Activated CD8-positive, alpha-beta memory T cell treated with anti-CD3 and anti-CD28 coated beads, Interleukin-2, amount 50 U/mL, for 1 hour (primary cell): ENCODE data around the gene ENTPD6.
"Not testable (repeated sequence)": the region's sequence is repeated elsewhere in the genome, so short reads cannot be mapped to it uniquely, and the experiment has no call there.

ENCODE experiments used
- DNase-seq: peaks from one replicate; pipeline ENCODE4 v3.0.0-alpha.2; 2020; ENCODE audit errors: extremely low read depth

ENTPD6 gene

DNA sequence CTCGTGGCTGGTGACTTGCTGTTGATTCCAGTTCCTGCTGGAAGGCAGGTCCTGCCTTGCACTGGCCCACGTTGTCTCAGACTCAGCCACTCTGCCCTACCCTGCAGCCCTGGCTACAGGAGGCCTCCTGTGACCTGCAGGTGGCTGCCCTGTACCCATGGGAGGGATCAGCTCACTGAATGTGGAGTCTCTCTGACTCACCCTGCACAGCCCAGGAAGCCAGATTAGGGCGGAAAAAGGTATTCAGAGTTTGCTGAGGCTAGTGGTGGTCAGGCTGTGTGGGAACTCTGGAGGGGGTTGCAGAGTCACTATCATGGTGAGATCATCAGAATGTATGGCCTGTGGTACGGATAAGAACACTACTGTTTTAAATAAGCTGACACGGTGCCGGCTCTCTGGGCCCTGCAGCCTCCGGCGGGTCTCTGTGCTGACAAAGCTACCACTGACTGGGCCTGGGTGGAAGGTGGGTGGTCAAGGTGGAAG lies 27.7 kb downstream of the ENTPD6 start:
- DNase-seq: no peak

DNA sequence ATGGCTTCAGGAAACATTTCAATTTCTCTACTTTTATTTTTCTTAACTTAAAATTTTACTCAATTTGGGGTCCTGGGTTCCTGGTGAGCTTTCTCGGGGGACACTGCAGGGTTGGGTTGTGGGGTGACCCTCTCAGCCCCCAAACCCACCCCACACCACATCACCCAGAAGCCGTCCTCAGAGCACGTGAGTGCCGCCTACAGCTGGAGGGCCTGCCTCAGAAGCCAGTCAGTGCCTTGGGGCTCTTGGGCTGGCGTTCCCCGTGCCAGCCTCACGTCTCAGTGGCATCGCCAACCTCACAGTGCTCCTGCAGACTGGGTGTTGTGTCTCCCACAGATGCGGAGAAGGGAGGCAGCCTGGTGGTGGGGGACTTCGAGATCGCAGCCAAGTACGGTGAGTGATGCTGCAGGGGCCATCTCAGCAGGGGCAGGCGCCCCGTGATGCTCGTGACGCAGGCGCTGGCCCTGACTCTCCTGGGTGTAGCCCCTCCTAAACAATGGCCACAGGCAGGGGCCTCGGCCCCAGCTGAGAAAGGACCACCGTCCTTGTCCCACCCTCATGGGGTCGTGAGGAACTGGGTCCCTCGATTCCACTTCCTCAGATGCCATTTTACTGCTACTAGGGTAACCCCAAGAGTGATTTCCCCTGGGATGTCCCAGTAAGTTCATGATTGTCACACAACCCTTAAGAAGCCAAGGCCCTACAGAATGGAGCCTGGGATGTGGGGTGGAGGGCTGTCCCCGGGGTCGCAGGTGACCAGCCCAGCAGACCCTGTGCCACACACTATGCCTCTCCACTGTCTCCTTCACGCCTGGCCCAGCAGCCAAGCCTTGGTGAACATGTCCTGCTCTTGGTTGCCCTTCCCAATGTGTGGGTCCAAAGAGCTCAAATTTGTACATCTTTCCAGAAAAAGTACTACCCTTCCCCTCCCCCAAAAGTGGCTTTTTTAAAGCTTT lies 28.5 kb downstream of the ENTPD6 start:
- no peak for DNase-seq

DNA sequence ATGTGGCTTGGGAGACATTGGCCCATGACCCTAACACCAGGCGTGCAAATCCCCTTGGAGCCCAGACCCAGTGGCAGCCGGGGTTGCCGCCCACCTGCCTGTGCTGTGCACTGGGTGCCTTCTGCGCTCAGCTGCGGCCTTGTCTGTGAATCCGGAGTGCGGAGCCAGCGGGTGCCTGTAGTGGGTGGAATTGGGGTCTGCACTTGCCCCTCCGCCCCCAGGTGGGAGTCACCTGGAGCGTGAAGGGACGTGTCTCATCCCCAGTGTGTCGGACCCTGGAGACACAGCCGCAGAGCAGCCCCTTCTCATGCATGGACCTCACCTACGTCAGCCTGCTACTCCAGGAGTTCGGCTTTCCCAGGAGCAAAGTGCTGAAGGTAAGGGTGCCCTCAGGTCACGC lies 29.4 kb downstream of the ENTPD6 start:
- no peak for DNase-seq

DNA sequence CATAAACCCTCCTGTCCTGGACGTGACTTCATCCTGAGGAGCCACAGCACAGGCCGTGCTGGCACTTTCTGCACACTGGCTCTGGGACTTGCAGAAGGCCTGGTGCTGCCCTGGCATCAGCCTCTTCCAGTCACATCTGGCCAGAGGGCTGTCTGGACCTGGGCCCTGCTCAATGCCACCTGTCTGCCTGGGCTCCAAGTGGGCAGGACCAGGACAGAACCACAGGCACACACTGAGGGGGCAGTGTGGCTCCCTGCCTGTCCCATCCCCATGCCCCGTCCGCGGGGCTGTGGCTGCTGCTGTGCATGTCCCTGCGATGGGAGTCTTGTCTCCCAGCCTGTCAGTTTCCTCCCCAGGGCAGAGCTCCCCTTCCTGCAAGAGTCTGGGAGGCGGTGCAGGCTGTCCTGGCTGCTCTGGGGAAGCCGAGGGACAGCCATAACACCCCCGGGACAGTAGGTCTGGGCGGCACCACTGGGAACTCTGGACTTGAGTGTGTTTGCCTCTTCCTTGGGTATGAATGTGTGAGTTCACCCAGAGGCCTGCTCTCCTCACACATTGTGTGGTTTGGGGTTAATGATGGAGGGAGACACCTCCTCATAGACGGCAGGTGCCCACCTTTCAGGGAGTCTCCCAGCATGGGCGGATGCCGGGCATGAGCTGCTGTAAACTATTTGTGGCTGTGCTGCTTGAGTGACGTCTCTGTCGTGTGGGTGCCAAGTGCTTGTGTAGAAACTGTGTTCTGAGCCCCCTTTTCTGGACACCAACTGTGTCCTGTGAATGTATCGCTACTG lies 30.3 kb downstream of the ENTPD6 start:
- no peak for DNase-seq

DNA sequence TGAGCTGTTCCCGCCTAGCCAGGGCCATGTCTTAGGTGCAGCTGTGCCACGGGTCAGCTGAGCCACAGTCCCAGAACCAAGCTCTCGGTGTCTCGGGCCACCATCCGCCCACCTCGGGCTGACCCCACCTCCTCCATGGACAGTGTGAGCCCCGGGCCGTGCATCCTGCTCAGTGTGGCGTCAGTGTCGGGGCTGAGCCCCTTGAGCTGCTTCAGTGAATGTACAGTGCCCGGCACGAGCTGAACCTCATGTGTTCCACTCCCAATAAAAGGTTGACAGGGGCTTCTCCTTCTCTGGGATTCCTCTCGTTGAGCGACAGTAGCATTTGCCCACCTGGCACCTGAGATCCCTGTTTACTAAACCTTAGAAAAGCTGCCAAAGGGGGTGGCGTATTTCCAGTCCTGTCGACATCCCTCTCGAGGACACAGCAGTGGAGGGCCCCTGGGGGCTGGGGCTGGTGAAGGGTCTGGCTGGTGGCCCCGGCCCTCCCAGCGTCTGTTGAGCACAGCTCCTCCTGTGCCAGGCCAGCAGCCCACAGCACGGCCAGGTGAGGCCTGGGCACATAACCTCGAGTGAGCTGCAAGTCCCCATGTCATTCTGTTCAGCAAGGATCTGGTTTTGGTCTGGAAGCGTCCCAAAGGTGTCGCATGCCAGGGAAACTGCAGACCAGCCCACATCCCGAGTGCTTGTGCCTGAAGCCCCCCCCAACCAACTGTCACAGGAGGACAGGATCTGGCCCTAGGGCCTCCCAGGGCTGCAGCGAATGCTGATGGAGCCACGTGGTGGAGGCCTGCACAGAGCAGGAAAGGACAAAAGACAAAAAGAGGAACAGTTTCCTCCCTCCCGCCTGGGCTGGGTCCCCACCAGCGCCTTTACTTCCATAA lies 31.2 kb downstream of the ENTPD6 start:
- DNase-seq: no peak

DNA sequence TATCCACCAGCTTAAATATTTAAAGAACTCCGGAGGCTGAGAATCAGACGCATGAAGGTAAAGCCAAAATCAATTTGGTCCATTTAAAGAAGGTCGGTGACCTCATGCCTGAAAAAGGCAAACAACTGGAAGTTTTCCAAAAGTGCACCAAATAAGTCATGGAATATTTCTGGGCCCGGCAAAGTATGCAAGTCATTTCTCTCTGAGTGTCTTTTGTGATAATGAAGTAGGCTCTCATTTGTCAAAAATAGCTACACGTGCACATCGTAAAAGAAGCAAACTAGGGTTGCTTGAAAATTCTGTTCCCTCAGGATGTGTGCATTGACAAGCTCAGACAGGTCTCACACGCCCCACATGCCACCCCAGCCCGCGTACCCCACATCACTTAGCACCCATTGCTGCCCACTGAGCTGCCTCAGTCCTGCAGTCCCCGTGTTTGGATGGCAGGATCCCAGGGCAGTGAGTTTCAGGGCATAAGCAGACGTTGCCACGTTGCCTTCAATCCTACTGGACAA lies 31.9 kb downstream of the ENTPD6 start:
- no peak for DNase-seq

DNA sequence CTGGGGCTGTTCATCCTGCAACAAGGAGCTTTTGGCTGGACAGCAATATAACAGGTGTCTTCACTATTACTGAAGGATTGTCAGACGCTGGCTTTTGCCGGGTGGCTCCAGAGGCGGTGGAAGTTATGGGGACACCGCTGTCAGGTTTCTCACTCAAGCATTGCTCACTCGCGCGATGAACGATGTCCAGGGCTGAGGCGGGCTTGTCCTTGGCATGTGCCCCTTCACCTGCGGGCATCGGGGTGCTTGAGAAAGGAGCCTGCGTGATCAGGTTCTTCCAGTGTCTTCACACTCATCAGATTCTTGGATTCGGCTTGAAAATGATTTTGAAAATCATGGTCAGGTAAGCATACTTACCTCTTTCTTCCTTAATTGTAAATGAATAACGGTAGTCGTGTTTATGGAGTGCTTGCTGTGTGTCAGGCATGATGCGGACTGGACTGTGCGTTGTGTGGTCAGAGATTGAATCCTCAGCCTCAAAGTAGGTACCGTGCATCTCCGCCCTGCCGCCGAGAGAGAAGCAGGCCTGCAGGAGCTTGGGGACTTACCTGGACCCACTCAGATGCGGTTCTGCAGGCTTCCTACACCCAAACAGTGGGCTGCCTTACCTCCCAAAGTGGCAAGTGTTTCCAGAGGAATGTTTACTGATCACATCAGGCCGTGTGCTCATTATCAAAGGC lies 34.1 kb downstream of the ENTPD6 start:
- no peak for DNase-seq

DNA sequence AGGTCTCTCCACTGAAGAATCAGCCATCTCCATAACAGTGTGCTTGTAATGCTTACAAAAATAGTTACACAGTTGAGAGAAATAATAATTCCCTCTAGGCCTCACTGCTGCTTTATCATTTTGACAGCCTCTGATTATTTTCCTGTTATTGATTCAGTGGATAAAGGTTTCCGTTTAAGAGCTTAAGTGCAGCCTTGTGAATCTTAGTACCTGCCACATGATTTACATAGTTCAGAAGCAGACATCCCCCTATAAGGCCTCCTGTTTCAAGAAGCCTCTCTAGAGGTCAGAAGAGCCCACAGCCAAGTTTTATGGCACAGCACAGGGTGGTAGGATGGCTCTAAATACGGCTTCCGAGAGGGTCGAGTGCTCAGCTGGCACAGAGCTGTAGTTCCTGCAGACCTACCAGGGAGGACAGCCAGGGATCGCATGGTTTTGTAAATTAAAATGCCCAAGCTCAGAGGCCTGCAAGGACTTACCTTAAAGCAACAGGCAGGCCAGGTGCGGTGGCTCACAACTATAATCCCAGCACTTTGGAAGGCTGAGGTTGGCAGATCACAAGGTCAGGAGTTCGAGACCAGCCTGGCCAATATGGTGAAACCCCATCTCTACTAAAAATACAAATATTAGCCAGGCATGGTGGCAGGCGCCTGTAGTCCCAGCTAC lies 34.8 kb downstream of the ENTPD6 start:
- no peak for DNase-seq

DNA sequence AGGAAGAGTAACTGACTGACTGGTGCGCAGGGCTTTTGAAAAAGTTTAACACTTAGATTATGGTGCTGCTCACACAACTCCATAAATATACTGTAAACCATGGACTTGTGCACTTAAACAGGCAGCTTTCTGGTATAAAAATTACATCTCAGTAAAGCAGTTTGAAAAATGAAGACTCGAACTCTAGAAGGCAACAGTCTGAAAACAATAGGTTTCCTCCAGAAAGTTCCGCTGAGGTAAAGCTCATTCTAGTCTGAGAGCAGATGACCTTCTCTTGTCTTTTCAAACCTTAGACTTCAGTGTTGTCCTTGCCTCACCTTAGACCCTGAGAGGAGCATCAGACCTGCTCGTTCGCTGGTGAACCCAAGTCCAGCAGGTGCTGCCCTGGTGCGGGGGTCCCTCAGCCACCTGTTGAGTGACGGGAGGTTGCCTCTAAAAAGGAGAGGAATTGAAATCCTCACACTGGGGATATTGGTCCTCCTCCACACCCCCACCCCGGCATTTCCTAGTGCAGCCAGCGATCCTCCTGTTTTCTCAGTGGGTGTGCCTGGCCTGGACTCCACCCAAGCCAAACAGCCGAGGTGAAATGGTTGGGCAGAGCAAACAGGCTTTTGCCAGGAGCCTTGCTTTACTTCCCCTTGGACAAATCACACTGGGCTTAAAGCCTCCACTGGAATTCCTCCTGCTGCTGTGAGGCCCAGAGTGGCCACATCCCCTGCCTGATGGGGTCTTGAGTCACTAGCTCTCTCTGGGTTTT lies 37.7 kb downstream of the ENTPD6 start:
- no peak for DNase-seq

DNA sequence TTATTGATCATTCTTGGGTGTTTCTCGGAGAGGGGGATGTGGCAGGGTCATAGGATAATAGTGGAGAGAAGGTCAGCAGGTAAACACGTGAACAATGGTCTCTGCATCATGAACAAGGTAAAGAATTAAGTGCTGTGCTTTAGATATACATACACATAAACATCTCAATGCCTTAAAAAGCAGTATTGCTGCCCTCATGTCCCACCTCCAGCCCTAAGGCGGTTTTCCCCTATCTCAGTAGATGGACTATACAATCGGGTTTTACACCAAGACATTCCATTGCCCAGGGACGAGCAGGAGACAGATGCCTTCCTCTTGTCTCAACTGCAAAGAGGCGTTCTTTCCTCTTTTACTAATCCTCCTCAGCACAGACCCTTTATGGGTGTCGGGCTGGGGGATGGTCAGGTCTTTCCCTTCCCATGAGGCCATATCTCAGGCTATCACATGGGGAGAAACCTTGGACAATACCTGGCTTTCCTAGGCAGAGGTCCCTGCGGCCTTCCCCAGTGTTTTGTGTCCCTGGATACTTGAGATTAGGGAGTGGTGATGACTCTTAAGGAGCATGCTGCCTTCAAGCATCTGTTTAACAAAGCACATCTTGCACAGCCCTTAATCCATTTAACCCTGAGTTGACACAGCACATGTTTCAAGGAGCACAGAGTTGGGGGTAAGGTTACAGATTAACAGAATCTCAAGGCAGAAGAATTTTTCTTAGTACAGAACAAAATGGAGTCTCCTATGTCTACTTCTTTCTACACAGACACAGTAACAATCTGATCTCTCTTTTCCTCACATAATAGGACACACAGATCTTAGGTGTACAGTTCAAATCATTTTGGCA lies 38.7 kb downstream of the ENTPD6 start:
- DNase-seq: not testable (repeated sequence)

DNA sequence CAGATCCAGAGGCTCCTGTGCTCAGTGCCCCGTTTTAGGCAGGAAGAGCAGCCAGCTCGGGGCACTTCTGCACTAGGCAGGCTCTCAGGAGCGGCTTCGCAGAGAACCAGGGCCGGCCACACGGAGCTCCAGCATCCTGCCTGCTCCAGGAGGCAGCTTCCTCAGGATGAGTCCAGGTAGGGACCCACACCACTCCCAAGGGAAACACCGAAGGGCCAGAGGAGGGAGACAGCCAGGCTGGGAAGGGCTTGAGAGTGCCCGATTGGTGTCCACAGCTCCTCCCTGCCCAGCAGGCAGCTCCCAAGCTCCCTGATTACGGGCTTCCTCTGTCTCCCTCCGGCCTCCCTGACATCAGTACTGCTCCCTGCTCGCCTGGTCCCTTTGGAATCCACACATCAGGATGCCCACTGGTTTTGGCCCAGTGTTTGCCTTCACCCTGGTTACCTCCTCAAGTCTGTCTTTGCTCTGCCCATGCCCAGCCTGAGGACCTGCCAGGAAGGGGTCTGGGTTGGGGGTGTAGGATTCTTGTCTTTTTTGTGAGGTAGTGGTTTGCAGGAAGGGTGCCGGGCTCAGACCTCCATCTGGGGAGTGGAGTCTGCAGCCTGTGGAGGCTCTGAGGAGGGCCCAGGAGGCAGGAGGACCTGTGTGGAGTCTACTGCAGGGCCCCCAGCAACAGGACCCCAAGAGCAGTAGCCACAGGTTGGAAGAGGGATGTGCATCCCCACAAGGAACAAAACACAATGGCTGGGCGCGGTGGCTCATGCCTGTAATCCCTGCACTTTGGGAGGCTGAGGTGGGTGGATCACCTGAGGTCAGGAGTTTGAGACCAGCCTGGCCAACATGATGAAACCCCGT lies 41.2 kb downstream of the ENTPD6 start:
- no peak for DNase-seq

DNA sequence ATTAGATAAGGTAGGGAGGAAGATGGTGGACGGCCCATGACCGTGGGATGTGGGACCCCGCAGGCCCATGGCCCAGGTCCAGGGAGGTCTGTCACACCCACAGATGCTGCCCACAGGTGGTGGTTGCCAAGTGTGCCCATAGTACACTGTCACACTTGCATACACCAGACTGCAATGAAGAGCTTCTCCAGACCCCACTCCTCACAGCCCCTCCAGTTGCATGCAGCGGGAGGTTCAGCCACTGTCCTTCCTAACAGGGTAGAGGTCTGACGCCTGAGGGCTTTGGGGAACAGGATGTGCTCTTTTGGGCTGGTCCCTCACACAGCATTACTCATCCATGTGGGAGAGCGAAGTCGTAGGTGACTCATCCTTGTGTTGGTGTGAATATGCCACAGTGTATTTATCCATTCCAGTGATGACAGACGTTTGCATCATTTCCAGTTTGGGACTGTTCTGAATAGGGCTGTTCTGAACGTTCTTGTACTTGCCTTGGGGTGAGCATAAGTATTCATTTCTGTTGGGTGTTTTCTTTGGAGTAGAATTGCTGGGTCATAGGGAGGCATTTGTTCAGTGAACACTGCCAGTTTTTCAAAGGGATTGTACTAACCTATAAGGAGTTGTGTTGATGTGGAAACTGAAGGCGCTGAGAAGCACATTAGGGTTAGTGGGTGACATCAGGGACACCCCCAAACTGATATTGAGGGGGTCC lies 42.3 kb downstream of the ENTPD6 start:
- no peak for DNase-seq

DNA sequence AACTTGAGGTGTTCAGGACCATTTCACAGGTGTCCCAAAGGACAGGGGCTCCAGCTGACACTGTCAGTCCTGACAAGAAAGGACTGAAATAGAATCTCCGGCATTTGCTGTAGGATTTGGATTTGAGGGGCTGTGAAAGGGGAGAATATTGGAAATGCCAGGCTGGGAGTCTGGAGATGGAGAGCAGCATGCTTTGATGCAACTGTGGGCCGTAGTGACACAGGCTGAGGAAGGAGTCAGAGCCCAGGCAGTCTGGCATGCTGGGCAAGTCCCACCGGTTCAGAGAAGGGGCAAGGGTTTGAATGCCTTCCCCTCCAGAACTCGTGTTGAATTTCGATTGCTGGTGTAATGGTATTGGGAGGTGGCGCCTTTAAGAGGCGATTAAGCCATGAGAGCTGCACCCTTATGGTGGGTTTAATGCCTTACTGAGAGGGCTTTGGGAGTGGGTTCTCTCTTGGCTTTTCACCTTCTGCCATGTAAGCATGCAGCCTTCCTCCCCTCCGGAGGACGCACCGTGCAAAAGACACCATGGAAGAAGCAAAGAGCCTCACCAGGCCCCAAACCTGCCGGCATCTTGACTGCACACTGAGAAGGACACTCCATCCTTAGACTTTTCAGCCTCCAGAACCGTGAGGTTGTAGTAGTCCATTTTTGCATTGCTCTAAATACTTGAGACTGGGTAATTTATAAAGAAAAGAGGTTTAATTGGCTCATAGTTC lies 43.0 kb downstream of the ENTPD6 start:
- DNase-seq: no peak

DNA sequence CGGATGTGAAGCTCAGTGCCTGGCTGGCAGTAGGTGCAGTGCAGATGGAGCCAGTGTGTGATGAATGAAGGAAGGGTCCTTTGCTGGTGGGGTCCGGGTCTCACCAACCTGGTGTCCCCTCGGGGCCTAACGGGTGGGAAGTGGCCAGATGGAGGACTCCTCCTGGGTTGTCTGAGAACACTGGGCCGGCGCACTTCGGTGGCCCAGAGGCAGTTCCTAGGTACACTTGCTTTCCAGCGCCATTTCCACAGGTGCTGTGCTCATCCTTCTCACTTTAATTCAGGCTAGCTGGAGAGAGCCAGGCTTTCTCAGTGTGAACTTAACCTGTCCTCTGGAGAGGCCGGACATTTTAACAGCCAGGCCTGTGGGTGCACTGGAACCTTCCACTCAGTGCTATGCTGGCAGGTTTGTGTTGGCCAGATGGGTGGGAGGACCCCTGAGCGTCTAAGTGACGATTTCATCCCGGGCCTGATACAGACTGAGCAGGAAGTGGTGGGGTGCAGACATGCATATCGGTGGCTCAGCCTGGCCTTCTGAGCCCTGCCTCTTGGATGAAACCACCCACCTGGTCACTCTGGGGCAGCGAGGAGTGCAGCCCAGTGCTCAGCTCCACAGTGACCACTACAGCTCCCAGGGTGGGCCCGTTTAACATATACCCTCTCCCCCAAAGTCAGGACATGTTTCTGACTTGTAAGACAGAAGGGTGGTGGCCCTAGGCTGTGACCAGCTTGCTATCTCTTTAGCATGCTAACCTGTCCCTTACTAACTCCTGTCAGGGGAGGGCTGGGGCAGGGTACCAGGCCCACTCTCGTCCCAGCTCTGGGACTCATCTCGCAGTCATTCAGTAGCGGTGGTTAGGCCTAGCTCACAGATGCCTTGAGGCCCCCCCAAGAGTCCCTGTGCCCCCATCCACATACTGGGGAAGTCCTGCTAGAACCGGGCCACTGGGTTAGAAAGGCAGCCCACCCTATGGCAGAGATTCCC lies 44.2 kb downstream of the ENTPD6 start:
- DNase-seq: no peak
